ENCODE results near the gene AFF3. TPM values are rescaled to one million over a fixed set of nuclear protein-coding genes. Genes with fewer than 3 reads are reported as not detected.

Gene AFF3
- total and polyA plus RNA-seq, 10 of the 15 experiments (the other 5 are each of a cell fraction or from before 2014, with no cell fraction given) = 0.26 to 5.5 (median 3.0) TPM

DNA sequence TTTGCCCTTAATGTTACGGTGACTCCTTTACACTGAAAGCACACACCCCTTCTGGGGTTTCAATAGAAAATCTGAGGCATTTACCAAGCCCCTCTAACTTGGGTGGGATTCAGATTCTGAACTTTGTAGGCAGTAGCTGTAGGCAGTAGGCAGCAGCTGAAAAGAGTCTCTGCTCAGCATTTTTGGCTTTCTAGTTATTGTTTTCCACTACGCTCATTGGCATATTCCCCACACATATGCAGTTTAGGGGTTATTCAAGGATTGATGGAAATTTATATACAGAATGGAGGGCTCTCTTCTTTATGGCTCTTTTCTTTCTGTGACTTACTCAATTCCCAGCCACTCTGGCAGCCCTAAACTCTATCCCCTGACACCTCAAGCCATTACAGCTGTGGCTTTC, 419.9 kb downstream of the AFF3 start:
- Histone ChIP-seq H3K4me1 (ENCODE audit: control insufficient read depth, insufficient read depth, low read length) (no peaks in the 10 kb centered on the region), H3K4me2 (ENCODE audit: control insufficient read depth, insufficient read depth) (no peak overlapping the region), H3K36me3 (ENCODE audit: control insufficient read depth in 2 of 2, insufficient read depth in 2 of 2, low read length in 1 of 2) (no peaks in the 10 kb centered on the region), H3K27ac (ENCODE audit: control insufficient read depth, insufficient read depth) (no peak overlapping the region), H3K79me2 (ENCODE audit: control insufficient read depth, insufficient read depth, low read length) (no peaks in the 10 kb centered on the region), H2AFZ (ENCODE audit: control insufficient read depth, low read depth, low read length) (no peak overlapping the region), H3K9ac (ENCODE audit: control insufficient read depth, insufficient read depth, low read length) (no peak overlapping the region), H3K4me3 (no peak overlapping the region), H3K27me3 (replicated peaks in 1 of 2; ENCODE audit: control insufficient read depth in 2 of 2, insufficient read depth in 2 of 2, low read length in 1 of 2) (no peaks in the 10 kb centered on the region), H4K20me1 (ENCODE audit: control insufficient read depth, insufficient read depth) (no peaks in the 10 kb centered on the region), H3K9me3 (replicated peaks; ENCODE audit: control insufficient read depth, insufficient read depth, low read length) (no peaks in the 10 kb centered on the region)
- in situ Hi-C loops (cut with MboI) = no loop called here
- intact Hi-C loops (cut with micrococcal nuclease; ENCODE audit: unreplicated experiment) = no loop called here
- BruUV-seq (replicated peaks) = no TSS peak
- no peak for DNase-seq (ENCODE audit: low read depth, low spot score)
- RAD21 ChIA-PET (ENCODE audit: unreplicated experiment) = no interaction called here
- 81% methylated on average over 2 of the region's 2 CpGs for WGBS (ENCODE audit: insufficient coverage, insufficient replicate concordance, low lambda C conversion rate, missing lambda C conversion rate)
- TF ChIP-seq WRNIP1 (IDR thresholded peaks at IDR 0.05; ENCODE audit: borderline replicate concordance, low read depth, low read length) (no peak), CBFB (IDR thresholded peaks at IDR 0.05; ENCODE audit: low read depth) (no peak), ZNF217 (IDR thresholded peaks at IDR 0.05) (no peak), BMI1 (IDR thresholded peaks at IDR 0.05; ENCODE audit: borderline replicate concordance) (no peak), RAD21 (IDR thresholded peaks at IDR 0.05; ENCODE audit: insufficient read depth, low read depth, low read length) (no peak), SMAD1 (IDR thresholded peaks at IDR 0.05; ENCODE audit: low read depth, partially characterized antibody) (no peak), SUZ12 (IDR thresholded peaks at IDR 0.05; ENCODE audit: unreplicated experiment) (no peak), FOXK2 (IDR thresholded peaks at IDR 0.05) (no peak), SREBF2 (IDR thresholded peaks at IDR 0.05; ENCODE audit: low read length) (no peak)
- TF ChIP-seq, protein P1, sequence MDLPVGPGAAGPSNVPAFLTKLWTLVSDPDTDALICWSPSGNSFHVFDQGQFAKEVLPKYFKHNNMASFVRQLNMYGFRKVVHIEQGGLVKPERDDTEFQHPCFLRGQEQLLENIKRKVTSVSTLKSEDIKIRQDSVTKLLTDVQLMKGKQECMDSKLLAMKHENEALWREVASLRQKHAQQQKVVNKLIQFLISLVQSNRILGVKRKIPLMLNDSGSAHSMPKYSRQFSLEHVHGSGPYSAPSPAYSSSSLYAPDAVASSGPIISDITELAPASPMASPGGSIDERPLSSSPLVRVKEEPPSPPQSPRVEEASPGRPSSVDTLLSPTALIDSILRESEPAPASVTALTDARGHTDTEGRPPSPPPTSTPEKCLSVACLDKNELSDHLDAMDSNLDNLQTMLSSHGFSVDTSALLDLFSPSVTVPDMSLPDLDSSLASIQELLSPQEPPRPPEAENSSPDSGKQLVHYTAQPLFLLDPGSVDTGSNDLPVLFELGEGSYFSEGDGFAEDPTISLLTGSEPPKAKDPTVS (IDR thresholded peaks at IDR 0.05; ENCODE audit: low read depth, low read length) = no peak
- TF ChIP-seq, protein P2, sequence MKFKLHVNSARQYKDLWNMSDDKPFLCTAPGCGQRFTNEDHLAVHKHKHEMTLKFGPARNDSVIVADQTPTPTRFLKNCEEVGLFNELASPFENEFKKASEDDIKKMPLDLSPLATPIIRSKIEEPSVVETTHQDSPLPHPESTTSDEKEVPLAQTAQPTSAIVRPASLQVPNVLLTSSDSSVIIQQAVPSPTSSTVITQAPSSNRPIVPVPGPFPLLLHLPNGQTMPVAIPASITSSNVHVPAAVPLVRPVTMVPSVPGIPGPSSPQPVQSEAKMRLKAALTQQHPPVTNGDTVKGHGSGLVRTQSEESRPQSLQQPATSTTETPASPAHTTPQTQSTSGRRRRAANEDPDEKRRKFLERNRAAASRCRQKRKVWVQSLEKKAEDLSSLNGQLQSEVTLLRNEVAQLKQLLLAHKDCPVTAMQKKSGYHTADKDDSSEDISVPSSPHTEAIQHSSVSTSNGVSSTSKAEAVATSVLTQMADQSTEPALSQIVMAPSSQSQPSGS (IDR thresholded peaks at IDR 0.05; ENCODE audit: low read length) = no peak
- TF ChIP-seq, protein P3, sequence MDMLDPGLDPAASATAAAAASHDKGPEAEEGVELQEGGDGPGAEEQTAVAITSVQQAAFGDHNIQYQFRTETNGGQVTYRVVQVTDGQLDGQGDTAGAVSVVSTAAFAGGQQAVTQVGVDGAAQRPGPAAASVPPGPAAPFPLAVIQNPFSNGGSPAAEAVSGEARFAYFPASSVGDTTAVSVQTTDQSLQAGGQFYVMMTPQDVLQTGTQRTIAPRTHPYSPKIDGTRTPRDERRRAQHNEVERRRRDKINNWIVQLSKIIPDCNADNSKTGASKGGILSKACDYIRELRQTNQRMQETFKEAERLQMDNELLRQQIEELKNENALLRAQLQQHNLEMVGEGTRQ (IDR thresholded peaks at IDR 0.05; ENCODE audit: borderline replicate concordance, low read depth, low read length) = no peak
- no peak for FAIRE-seq
- SMC1A ChIA-PET (ENCODE audit: uncharacterized antibody, unreplicated experiment) = no interaction called here
- POLR2A ChIA-PET = no interaction called here
- ATAC-seq = no peak
- CTCF ChIA-PET = no interaction called here

Data from GM12878 (cell line).